ENCODE results near the gene GPR153.

- TF ChIP-seq YY1 (IDR thresholded peaks at IDR 0.05; ENCODE audit: low read depth, low read length) (no peak), SIRT6 (IDR thresholded peaks at IDR 0.05; ENCODE audit: low read length) (no peak), POLR2A (IDR thresholded peaks at IDR 0.05; ENCODE audit: control extremely low read depth in 1 of 2, low read depth in 2 of 2, low read length in 2 of 2) (no peak), SP1 (IDR thresholded peaks at IDR 0.05; ENCODE audit: low read depth, low read length) (no peak), POLR2AphosphoS5 (IDR thresholded peaks at IDR 0.05; ENCODE audit: low read depth, low read length) (no peak), CTCF (IDR thresholded peaks at IDR 0.05; ENCODE audit: control extremely low read depth in 1 of 3, insufficient read depth in 1 of 3, low read depth in 1 of 3, low read length in 3 of 3) (no peak), JUND (IDR thresholded peaks at IDR 0.05; ENCODE audit: low read length) (no peak)
These were observed 38.3 kb downstream of the GPR153 start for GRCh38 chr1:6222636-6223035.

Data from H1 (cell line).